HG03139 (cell line): ENCODE results near the gene RPAIN.
"Not testable (repeated sequence)": the region's sequence is repeated elsewhere in the genome, so short reads cannot be mapped to it uniquely, and the experiment has no call there.

Source experiments
- ATAC-seq: cut with Tn5 transposase; IDR thresholded peaks from one replicate; pipeline ENCODE4 v1.9.1; 2021; ENCODE audit not compliant: unreplicated experiment

RPAIN gene

DNA sequence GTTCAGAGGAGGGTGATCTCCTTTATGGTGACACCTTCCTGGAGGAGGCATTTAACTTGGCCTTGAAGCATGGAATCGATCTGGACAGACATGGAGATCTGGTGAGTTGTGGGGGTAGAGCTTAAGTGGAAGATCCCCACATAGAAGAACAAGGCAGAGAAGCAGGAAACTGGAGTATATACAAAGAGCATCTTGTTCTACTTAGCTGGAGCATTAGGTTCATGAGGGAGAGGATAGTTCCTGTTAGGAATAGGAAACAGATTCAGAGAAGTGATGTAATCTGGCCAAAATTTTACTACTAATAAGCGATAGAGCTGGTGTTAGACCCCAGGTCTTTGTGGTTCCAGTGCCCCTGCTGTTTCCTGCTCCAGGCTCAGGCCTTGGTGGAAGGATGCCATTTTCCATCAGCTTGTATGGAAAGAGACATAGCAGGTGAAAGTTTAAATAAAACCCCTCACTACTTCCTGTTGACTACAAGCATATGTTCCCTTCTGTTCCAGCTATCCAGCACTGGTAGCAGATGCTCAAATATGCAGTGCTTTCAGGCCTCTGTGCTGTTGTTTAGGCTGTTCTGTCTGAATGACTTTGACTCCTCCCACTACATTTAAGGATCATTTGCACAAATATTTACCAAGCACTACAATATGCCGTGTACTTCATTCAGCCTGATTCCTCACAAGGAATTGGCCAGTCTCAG lies 9.4 kb downstream of the RPAIN start:
- no peak for ATAC-seq

DNA sequence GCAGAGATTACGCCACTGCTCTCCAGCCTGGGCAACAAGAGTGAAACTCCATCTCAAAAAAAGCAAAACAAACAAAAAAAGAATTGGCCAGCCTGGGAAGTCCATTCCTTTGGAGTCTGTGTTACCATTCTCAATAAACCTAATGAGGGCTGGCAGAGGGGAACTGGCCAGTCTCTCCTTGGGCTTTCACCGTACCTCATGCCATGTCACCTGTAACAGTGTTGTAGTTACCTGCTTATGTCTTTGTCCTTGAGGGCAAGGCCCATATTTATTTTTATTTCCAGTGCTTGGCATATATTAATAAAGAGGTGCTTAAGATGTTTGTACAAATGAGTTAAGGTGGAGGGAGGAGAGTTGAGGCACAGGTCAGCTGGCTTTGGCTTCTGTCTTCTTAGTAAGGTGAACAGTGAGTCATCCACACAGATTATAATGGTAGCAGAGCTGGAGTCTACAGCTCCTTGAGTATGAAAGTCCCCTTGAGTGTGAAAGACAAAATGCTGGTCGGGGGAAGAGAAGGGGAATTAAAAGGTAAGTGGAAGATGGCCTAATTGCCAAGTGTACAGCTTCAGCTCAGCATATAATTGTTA lies 10.5 kb downstream of the RPAIN start:
- no peak for ATAC-seq

DNA sequence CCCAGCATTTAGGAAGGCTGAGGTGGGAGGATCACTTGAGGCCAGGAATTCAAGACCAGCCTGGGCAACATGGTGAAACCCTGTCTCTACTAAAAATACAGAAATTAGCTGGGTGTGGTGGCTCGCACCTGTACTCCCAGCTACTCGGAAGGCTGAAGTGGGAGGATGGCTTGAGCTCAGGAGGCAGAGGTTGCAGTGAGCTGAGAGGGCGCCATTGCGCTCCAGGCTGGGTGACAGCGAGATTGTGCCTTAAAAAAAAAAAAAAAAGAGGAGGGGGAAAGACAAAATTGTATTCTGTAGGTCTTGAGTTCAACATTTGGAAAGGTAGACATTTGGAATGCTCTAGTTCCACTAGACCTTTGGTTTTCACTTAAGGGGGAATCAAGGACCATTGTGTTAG lies 11.3 kb downstream of the RPAIN start:
- ATAC-seq, result not testable (repeated sequence)

DNA sequence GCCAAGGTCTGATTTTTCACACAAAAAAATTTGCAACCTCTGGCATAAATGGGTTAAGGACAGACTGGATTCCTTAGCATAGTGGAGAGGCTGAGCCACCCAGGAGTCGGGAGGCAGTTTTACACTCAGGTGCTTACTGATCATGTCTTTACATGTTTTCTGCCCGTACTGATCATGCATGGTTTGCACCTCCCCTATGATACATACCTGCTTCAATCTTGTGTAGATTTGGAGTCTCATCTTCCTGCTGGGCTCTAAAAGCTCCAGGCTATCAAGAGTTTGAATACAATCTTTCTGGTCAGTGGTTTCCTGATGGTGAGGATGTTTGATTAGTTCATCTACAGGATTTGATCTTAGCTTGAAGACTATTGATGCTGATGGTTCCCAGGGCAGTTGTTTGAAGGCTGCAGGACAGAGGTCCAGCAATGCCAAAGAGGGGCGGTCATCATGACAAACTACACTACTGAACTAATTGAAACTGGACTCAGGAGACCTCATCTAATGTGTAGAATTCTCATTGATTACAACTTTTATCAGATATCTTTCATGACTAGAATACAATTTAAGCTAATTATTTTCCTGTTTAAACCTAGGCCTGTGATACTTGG lies 12.1 kb downstream of the RPAIN start:
- ATAC-seq, result no peak

DNA sequence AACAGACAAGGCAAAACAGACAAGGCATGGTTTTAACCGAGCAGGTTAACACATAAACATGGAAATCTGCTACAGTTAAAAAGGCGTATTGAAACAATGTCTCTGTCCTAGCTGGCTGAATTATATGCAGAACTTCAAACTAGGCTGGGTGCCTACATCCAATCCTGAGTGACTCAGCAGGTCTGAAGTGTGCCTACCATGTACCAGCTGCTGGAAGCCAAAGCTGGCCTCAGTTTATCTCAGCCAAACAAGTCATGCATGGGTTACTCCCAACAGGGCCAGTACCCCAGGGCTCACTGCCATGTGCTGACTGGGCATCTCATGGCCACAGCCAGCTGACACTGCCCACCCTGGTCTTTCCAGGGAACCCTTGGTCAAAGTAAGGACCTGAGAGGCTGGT lies 15.0 kb downstream of the RPAIN start:
- no peak for ATAC-seq

DNA sequence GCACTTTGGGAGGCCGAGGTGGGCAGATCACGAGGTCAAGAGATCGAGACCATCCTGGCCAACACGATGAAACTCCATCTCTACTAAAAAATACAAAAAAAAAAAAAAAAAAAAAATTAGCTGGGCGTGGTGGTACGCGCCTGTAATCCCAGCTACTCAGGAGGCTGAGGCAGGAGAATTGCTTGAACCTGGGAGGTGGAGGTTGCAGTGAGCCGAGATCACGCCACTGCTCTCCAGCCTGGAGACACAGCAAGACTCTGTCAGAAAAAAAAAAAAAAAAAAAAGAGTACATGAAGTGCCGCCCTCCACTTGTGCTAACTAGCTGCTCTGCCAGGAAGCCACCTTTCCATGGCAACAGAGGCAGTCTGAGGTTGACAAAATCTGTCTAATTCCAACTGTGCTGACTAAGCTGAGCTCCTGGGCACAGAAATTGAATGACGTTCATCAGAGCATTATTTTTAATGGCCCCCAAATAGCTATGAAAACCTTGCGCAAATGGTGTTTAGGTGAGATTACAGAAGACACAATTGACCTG lies 15.9 kb downstream of the RPAIN start:
- not testable (repeated sequence) for ATAC-seq

DNA sequence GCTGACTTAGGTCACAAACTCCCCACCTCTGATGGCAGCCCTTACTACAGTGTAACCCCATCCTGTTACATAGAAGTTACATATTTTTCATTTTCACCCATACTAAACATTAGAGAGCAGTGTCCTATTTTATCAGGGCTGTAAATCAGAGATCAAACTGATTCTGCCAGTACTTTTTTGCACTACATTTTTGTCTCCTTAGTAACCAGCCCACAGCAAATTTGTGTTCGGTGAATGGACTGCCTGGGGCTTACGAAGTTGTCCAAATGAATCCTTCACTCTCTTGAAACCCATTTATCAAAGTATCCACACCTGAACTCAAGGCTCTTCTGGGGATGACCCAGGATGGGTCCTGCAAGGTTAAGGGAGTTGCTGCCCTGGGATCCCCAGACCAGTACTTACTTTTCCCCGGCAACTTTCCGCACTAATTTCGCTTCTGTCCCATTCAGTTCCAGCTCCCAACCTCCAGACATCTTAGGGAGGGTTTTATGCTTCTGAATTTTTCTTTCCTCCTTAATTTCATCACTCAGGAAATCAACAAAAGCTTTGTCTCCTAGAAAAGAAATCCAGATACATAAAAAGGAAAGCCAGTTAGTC lies 17.8 kb downstream of the RPAIN start:
- no peak for ATAC-seq

DNA sequence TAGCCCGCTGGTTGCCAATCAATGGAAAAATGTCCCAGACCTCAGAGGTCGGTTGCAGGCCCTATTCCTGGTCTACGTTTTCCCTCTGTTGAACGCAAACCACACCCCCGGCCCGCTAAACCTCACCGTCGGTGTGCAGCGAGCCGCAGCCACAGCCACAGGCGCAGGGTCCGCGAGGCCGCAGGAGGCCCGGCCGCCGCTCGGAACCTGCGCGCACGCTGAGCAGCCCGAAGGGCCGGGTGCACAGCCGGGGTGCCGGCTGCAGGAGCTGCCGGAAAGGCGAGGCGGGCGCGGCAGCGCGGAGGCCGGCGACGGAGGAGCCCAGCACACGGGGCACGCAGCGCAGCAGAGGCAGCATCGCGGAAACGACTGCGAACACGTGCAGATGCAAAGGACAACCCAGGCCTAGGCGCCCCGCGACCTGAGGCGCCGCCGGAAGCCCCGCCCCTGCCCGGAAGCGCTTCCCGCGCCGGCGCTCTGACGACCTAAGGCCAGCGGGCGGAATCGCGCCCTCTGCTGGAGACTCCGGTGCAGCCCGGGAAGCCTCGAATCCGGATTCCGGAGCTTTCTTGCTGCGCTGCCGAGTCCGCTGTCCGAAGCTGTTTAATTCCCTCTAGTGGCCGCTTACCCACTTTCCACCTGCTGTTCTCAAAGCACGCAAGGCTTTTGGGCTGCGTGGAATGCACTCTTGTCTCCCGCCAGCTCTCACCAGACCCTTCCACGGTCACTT lies 18.9 kb downstream of the RPAIN start, which contains the start of gene C1QBP:
TSS of gene C1QBP (minus strand) at position 440 of the 730 bp plus-strand sequence. CDS start at position 358, 82 bp downstream.
- ATAC-seq, result peak; percentile 78

DNA sequence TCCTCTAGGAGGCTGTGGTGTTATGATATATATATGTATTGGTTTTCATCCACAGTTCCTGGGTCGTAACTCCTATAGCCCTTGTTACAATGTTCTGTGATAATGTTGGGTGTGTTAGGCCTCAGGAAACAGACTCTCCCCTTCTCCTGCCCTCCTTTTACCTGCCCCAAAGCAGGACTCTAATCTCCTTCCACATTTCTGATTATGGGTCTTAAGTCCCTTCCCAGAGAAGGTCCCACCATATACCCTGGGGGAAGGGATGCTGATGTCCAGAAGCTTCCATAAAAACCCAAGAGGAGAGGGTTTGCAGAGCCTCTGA lies 19.4 kb downstream of the RPAIN start:
- ATAC-seq, result peak; percentile 11

DNA sequence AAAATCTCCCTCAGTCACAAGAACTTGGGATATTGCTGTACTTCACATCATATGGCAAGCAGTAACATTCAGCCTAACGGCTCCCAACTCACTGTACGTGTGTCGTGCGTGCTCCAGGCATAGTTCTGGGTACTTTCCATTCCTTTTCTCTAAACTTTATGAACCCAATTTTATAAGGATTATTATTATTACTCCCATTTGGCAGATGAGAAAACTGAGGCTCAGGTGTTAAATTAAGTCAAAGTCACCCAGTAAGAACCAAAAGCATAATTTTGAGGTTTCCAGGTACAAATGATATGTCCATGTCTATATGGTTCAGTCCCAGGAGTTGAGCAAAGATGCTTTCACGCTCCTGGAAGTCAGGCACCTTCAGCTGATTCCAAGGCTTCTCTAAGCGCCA lies 23.7 kb downstream of the RPAIN start:
- no peak for ATAC-seq

DNA sequence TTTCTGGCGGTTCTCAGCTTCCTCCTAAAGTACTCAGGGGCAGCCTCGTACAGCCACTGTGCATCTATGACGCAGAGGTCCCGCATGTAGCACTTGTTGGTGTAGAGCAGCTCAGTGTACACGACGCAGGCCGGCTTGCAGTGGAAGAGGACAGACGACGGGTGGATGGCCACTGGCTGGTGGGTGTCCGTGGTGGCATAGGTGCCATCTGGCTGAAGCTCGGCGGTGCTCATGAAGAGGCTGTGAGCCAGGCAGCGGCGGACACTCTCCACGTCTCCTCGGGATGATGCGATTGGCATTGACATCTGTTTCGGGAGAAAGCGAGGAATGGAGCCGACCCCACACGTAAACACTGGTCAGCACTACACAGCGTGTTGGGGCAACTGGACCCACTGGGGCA lies 24.2 kb downstream of the RPAIN start:
- no peak for ATAC-seq

DNA sequence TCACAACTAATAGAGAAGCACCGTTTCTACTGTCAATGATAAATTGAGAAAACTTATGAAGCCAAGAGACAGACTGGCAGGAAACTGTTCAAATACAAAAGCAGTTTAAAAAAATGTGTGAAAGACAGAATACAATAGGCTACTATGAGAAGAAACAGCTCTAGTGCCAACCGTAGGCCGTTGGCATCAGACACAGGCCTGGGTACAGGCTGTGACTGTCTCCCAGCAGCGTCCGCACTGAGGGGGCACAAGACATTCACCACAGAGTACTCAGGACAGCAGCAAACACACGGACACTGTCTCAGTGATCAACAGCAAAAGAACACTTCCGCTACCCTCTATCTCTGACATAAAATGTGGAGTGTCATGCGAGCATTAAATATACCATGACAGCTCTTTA lies 26.8 kb downstream of the RPAIN start:
- no peak for ATAC-seq

DNA sequence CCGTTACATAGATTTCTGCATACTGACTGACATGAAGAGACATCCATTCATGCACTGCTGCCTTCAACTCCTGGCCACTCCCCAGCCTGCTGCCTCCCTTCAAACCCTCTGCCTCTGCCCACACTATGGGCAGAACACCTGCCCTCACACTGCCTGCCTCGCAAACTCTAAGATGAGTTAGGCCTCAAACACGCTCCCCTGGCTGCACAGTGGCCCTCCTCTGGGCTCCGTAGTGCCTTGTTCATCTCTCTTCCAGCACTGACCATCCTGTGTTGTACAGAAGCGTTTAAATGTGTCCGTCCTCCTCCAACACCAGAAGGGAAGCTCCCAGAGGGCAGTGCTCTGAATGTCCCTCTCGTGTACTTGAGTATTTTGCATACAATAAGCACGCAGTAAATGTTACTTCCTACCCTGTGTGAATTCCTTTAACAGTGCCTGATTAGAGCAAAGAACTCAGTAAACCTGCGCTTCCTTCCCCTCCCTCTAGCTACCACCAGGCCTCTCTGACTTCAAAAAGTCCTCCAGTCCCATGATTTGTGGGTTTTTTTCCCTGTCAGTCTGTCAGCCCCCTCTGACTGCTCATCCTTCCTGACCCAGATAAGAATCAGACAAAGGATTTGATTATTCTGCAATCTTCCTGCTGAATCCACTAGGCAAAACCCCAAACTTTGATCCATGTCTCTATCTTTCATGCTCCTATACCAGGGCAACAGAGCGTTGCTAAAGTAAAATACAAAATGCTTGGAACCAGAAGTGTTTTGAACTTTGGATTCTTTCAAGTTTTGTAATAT lies 44.9 kb downstream of the RPAIN start:
- ATAC-seq, result no peak

DNA sequence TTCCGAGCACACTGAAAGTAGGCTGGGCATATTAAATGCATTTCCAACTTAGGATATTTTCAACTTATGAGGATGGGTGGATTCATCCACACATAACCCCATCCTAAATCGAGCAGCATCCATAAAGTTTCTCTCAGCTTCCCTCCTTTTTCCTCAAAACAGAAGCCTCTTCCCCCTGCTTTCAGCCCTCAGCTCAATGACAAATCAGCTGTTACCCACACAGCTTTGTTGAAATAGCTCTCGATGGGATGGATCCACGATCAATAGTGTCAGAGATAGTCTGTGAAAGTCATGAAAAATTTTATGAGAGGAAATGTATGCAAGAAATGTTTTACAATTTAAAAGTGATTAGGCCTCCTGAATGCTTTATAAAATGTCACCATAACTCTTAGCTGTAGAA lies 46.3 kb downstream of the RPAIN start:
- ATAC-seq, result no peak

DNA sequence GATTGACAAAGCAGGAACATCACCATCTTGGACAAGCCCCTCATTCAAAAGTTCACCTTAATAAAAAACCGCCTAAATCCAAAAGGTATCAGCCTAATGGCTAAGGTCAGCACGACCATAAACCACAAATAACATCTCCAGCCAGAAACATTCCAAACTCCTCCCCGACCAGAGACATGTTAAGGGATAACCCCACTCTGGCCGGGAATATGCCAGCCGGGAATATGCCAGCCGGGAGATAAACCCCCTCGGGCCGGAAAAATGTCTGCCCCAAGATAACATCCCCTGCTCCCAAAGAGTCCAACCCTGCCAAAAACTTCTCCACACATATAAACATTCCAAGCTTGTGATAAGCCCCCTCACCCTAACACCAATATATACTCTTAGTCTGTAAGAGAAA lies 47.4 kb downstream of the RPAIN start:
- no peak for ATAC-seq

DNA sequence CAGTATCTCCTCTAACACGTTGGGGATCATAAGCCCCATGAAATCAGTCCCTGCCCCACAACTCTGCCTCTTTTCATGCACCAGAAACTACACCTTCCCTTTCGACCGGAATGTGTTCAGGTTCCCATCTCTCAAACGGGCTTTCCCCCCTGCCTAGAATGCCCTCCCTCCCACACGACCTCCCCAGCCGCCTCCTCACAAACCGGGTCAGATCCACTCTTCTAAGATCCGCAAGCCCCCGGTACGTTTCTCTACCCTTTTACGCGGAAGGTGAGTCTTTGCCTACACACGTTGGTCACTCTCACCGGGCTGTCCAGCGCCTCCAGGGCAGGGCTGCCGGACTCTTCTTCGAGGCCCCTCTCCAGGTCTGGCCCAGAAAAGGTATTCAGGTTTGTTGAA lies 48.1 kb downstream of the RPAIN start:
- peak; percentile 12 for ATAC-seq

DNA sequence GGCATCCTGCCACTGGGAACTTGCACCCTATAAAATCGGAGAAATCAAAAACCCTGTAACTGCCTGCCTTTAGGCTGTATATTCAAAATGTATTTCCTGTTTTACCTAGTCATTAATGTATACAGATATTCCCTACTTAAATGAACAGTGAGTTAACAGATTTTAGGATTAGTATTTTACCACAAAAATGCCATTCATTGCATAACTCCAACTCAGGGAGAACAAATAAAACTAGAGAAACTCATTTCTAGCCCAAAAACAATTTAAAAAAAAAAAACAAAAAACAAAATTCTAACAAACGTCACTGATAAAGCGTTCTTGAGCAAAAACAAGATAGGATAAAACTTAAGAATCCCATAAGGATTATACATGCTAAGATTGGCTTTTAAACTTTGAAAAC lies 52.5 kb downstream of the RPAIN start:
- no peak for ATAC-seq

DNA sequence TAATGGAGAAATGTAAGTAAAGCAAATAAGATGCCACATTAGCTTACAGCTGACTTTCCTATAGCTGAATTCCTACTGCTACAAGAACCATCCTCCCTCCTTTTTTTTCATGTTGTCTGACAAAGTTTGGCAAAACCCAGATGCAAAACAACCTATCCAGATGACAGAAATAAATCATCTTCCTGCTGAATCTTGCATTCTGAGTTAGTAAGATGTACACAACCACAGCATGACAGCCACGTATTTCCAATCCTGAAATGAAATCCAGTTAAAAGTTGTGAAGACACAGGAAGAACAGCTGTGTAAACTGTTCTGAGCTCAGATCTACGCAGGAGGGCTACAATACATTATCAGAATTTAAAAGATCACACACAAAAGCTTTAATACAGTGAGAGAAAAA lies 53.9 kb downstream of the RPAIN start:
- ATAC-seq, result no peak

DNA sequence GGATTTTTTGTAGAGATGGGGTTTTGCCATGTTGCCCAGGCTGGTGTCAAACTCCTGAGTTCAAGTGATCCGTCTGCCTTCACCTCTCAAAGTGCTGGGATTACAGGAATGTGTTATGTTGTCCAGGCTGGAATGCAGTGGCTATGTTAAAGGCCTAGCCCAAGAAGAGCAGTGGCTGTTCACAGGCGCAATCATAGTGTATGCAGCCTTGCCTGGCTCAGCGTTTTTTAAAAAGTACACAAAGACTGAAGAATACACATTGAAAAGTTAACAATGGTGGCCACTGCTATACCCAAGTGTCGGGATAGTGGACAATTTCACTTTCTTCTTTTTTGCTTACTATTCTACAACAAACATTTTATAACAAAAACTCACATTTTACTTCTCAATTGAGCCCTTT lies 59.0 kb downstream of the RPAIN start:
- no peak for ATAC-seq

DNA sequence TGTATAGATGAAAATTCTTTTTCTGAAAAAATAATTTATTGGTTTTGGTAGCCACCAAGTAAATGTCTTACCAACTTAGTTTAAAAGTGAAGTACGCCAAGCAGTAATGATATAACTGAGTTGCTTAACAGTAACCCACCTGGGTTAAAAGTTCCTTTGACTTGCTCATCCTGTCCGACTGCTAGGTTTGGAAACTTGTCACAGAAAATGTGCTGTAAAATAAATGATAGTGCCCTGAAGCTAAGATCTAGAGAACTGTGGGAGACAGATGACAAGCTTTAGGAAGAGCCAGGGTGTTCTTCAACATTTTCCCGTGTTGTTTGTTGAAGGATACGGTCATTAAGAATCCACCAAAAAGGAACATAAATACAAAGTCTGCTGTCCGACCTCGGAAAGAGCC lies 61.0 kb downstream of the RPAIN start:
- no peak for ATAC-seq

DNA sequence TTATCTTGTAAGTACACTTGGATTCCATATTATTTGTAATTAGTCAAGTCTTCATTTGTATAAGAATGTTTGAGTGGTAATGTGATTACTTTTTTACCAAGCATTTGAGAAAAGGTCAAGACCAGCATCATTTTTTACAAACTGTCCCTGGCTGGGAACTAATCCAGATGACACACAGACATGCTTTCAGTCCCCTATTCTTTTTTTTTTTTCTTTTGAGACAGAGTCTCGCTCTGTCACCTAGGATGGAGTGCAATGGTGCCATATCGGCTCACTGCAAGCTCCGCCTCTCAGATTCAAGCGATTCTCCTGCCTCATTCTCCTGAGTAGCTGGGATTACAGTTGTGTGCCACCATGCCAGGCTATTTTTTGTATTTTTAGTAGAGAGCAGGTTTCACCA lies 61.5 kb downstream of the RPAIN start:
- ATAC-seq, result no peak
